Astrocyte (in vitro differentiated cells and primary cell): ENCODE results near the gene CDK6. TPM values are rescaled to one million over a fixed set of nuclear protein-coding genes. Genes with fewer than 3 reads are reported as not detected.
"Not testable (repeated sequence)": the region's sequence is repeated elsewhere in the genome, so short reads cannot be mapped to it uniquely, and the experiment has no call there.

Source experiments
- DNase-seq: peaks from one replicate; pipeline ENCODE4 v3.0.0-alpha.2; 2010; ENCODE audit warnings: low read depth
- FAIRE-seq: peaks from 2 replicates; lab custom pipeline; 2011; peaks lifted over from hg19 to GRCh38; lab: Jason Lieb, UNC
- H2AFZ ChIP-seq: 2 replicates; pipeline ENCODE4 v1.6.0; 2012; ENCODE audit warnings: low read depth, low read length, inconsistent platforms
- H3K27ac ChIP-seq: 2 replicates; pipeline ENCODE4 v1.5.1; 2011; ENCODE audit warnings: low read depth, low read length, inconsistent platforms
- H3K27me3 ChIP-seq: 2 replicates; pipeline ENCODE4 v1.6.0; 2011; ENCODE audit warnings: low read length, inconsistent platforms; ENCODE audit not compliant: insufficient read depth
- H3K36me3 ChIP-seq: 2 replicates; pipeline ENCODE4 v1.5.1; 2011; ENCODE audit warnings: low read length, inconsistent platforms; ENCODE audit not compliant: insufficient read depth
- H3K4me1 ChIP-seq: 2 replicates; pipeline ENCODE4 v1.5.1; 2011; ENCODE audit warnings: low read length, inconsistent platforms; ENCODE audit not compliant: insufficient read depth
- H3K4me2 ChIP-seq: 2 replicates; pipeline ENCODE4 v1.6.0; 2012; ENCODE audit warnings: low read length, inconsistent platforms
- H3K4me3 ChIP-seq: 2 replicates; pipeline ENCODE4 v1.5.1; 2011; ENCODE audit warnings: low read depth, mild to moderate bottlenecking, low read length, inconsistent platforms; ENCODE audit not compliant: insufficient read depth
- H3K79me2 ChIP-seq: 2 replicates; pipeline ENCODE4 v1.6.0; 2012; ENCODE audit warnings: mild to moderate bottlenecking, low read length, inconsistent platforms; ENCODE audit not compliant: insufficient read depth
- H3K9ac ChIP-seq: 2 replicates; pipeline ENCODE4 v1.6.0; 2012; ENCODE audit warnings: mild to moderate bottlenecking, low read length, inconsistent platforms
- H3K9me3 ChIP-seq: 2 replicates; pipeline ENCODE4 v1.5.1; 2012; ENCODE audit warnings: low read depth, mild to moderate bottlenecking, low read length, inconsistent platforms; ENCODE audit not compliant: insufficient read depth
- H4K20me1 ChIP-seq: 2 replicates; pipeline ENCODE4 v1.6.0; 2012; ENCODE audit warnings: low read length, inconsistent platforms; ENCODE audit not compliant: insufficient read depth
- H3K27ac Mint-ChIP-seq: one replicate; pipeline ENCODE4 v1.8.0; 2021; ENCODE audit warnings: mild to moderate bottlenecking, mixed read lengths; ENCODE audit not compliant: unreplicated experiment
- H3K27me3 Mint-ChIP-seq: one replicate; pipeline ENCODE4 v1.8.0; 2021; ENCODE audit warnings: low read depth, mixed read lengths; ENCODE audit not compliant: unreplicated experiment
- H3K36me3 Mint-ChIP-seq: one replicate; pipeline ENCODE4 v1.8.0; 2021; ENCODE audit warnings: low read depth, mixed read lengths; ENCODE audit not compliant: unreplicated experiment
- H3K4me1 Mint-ChIP-seq: one replicate; pipeline ENCODE4 v1.8.0; 2021; ENCODE audit warnings: low read depth, mixed read lengths; ENCODE audit not compliant: unreplicated experiment
- H3K4me3 Mint-ChIP-seq: one replicate; pipeline ENCODE4 v1.8.0; 2021; ENCODE audit warnings: mild to moderate bottlenecking, moderate library complexity, mixed read lengths; ENCODE audit not compliant: unreplicated experiment
- H3K9me3 Mint-ChIP-seq: one replicate; pipeline ENCODE4 v1.8.0; 2021; ENCODE audit warnings: mild to moderate bottlenecking, mixed read lengths; ENCODE audit not compliant: unreplicated experiment
- CTCF ChIP-seq: IDR thresholded peaks from 2 replicates; pipeline ENCODE4 v1.5.1; 2011; ENCODE audit warnings: low read depth, mild to moderate bottlenecking, inconsistent platforms, low read length, moderate library complexity; ENCODE audit not compliant: insufficient read depth
- EZH2 ChIP-seq: IDR thresholded peaks from 2 replicates; pipeline ENCODE4 v1.6.1; 2012; ENCODE audit warnings: mild to moderate bottlenecking, low read length, inconsistent platforms; ENCODE audit not compliant: insufficient read depth
- total RNA-seq: library from RNA; stranded (reverse); gene quantifications from 2 replicates; pipeline ENCODE4 v1.2.1, GENCODE V29; 2021

Gene CDK6
- total RNA-seq, 1 donor from 2014 or later = 160 TPM

GRCh38 chr7:92608380-92609322 lies 227.7 kb downstream of the CDK6 start:
- no peak for FAIRE-seq
- peaks cover 12% of the 10 kb centered on the region for H3K4me1 Mint-ChIP-seq
- DNase-seq = no peak
- Histone ChIP-seq H3K79me2 (no peaks in the 10 kb centered on the region), H3K27ac (no peak overlapping the region), H3K4me1 (peaks cover 8% of the 10 kb centered on the region), H4K20me1 (peaks cover 9% of the 10 kb centered on the region), H3K4me2 (peak overlapping the region; percentile 25), H3K4me3 (no peak overlapping the region), H3K9me3 (no peaks in the 10 kb centered on the region), H3K9ac (no peak overlapping the region), H2AFZ (no peak overlapping the region), H3K27me3 (no peaks in the 10 kb centered on the region), H3K36me3 (peaks cover 29% of the 10 kb centered on the region)
- peak overlapping the region; percentile 34 for H3K27ac Mint-ChIP-seq
- H3K36me3 Mint-ChIP-seq = peaks cover 2% of the 10 kb centered on the region
- no peaks in the 10 kb centered on the region for H3K9me3 Mint-ChIP-seq
- H3K4me3 Mint-ChIP-seq = peak overlapping the region; percentile 62
- H3K27me3 Mint-ChIP-seq = no peaks in the 10 kb centered on the region
- TF ChIP-seq CTCF = no peak
- no peak for TF ChIP-seq EZH2

DNA sequence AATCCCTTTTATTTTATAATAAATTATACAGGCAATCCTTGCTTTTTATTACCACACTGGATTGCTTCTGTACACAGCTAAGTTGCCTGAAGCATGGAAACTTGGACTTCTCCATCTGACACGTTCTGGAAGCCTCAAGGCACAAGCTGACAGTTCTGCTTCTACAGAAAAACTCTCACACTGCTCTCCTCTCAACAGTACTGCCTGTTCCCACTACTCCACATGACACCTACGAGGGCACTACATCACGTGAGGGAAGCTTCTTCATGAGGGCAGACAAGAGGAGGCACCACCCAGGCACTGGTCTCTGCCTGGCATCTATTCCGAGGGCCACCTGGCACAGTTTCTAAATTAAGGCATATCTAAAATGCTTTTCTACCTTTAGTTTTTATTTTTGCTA lies 229.4 kb downstream of the CDK6 start:
- H4K20me1 ChIP-seq = peaks cover 2% of the 10 kb centered on the region
- no peak for DNase-seq
- Mint-ChIP-seq H3K4me3 (no peak overlapping the region), H3K9me3 (no peaks in the 10 kb centered on the region), H3K27me3 (no peaks in the 10 kb centered on the region), H3K27ac (no peak overlapping the region), H3K4me1 (peaks cover 3% of the 10 kb centered on the region), H3K36me3 (peaks cover 2% of the 10 kb centered on the region)
- H3K4me1 ChIP-seq = no peaks in the 10 kb centered on the region
- H3K27ac ChIP-seq = no peak overlapping the region
- no peak overlapping the region for H3K9ac ChIP-seq
- no peak overlapping the region for H3K4me3 ChIP-seq
- no peak overlapping the region for H2AFZ ChIP-seq
- no peaks in the 10 kb centered on the region for H3K9me3 ChIP-seq
- peaks cover 17% of the 10 kb centered on the region for H3K36me3 ChIP-seq
- H3K27me3 ChIP-seq = no peaks in the 10 kb centered on the region
- H3K4me2 ChIP-seq = no peak overlapping the region
- no peaks in the 10 kb centered on the region for H3K79me2 ChIP-seq
- FAIRE-seq = no peak
- no peak for TF ChIP-seq EZH2
- no peak for TF ChIP-seq CTCF

GRCh38 chr7:92604517-92604916 lies 231.9 kb downstream of the CDK6 start:
- H3K27ac ChIP-seq, FAIRE-seq, H3K27me3 Mint-ChIP-seq, H3K4me2 ChIP-seq, H3K4me1 ChIP-seq, DNase-seq, H3K9me3 ChIP-seq, H3K79me2 ChIP-seq, H3K9me3 Mint-ChIP-seq, H2AFZ ChIP-seq, H3K27me3 ChIP-seq, H3K36me3 Mint-ChIP-seq, H3K4me1 Mint-ChIP-seq, H3K4me3 ChIP-seq, H3K4me3 Mint-ChIP-seq, H3K27ac Mint-ChIP-seq, H3K9ac ChIP-seq, H4K20me1 ChIP-seq: not testable (repeated sequence)
- peaks cover 17% of the 10 kb centered on the region for H3K36me3 ChIP-seq
